Activated naive CD4-positive, alpha-beta T cell (primary cell): ENCODE data around the gene CMC4.

Experiments
- DNase-seq, 4 experiments: peaks; one replicate each; lab custom pipeline; 2025; lab: John Stamatoyannopoulos, UW

The CMC4 gene

DNA sequence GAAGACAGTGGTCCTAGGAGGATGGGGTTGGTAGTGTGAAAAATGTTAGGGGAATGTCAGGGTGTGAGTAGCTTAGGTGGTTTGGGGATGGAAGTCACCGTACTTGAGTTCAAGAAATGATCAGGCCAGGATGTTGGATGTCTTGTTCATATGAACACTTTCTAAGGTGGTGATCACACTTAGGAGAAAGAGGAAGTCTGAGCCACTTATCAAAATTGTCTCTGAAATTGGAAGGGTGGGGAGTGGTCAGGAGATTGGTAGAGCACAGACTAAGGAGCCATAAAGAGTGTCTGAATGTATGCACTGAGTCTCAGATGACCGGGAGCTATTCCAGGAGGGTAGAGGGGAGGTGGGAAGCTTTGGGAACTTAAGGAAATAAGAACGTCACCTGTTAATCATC is 17.3 kb downstream of the CMC4 start:
- no peak for DNase-seq

DNA sequence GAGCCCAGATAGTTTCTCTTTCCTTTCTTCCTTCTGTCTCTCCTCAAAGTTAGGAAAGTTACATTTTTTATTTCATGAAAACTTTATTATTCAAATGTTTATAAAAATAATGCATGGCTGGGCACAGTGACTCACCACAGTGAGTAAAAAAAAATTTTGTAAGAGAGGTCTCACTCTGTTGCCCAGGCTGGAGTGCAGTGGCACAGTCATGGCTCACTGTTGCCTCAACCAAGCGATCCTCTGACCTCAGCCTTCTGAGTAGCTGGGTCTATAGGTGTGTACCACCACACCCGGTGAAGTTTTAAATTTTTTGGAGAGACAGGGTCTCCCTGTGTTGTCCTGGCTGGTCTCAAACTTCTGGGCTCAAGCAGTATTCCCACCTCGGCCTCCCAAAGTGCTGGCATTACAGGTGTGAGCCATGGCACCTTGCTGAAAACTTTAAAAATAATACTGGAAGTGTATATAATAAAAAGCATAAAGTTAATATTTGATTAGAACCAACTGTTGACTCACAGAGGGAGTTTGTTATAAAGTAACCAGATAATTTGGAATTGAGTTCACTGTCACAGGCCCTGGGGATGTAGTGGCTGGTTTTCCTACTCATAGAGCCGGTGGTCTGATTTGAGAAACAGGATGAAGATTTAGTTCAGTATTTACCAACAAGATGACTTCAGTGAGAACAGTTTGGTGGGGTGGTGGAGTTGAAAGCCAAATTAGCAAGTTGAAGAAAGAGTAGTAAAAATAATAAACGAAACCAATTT is 18.0 kb downstream of the CMC4 start:
- DNase-seq: no peak

DNA sequence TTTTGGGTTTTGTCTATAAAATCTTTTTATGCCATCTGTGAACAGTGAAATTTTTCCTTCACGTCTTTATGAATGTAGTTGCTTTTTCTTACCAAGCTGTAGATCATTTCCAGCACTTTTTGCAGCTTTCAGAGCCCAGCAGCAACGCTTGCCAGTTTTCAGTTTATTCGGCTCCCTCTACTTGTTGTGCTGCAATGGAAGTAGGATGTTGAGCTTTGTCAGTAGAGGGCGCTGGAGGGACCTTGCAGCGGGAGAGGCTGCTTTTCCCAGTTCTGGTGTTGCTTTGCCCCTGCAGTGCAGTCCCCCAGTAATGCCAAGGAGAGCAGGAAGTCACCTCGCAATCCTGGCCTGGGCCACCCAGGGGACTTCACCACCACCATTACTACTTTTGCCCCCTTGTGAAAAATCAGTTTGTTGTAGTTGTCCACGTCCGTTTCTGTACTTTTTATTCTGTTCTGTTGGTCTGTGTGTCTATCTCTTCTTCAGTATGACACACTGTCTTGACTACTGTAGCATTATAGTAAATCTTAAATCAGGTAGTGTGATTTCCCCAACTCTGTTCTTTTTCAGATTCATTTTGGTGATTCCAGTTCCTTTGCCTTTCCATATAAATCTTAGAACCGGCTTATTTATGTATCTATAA is 21.8 kb downstream of the CMC4 start:
- peak in 2 of 4 experiments; percentile 4 to 13 for DNase-seq

DNA sequence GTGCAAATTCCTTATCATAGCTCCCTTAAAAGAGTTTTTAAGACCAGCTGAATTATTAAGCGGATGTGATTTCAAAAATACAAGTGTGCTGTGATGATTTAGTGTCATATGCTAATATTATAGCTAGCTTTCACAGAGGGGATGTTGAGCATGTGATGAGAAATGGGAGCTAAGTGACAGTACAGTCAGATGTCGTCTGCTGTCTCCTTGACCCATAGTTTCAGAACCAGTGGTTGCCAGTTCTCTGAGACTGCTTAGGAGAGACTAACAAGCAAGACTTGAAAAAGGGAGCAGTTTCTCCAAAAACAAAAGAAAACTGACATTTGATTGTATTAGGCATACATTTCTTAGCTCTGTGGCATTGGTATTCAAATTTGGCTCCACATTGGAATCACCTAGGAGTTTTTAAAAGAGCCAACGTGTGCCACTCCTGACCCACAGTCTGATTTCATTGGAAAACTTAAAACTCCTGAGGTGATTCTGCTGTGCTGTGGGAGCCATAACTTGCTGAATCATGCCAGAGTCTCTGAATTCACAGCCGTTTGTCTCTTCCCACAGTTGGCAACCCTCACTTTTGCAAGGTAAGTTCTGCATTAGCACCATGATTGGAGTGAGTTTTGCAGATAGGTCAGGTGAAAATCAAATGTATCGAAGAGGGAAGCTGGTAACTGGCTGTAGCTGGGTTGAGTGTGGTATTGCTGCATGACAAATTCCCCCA is 24.0 kb downstream of the CMC4 start:
- DNase-seq: no peak

DNA sequence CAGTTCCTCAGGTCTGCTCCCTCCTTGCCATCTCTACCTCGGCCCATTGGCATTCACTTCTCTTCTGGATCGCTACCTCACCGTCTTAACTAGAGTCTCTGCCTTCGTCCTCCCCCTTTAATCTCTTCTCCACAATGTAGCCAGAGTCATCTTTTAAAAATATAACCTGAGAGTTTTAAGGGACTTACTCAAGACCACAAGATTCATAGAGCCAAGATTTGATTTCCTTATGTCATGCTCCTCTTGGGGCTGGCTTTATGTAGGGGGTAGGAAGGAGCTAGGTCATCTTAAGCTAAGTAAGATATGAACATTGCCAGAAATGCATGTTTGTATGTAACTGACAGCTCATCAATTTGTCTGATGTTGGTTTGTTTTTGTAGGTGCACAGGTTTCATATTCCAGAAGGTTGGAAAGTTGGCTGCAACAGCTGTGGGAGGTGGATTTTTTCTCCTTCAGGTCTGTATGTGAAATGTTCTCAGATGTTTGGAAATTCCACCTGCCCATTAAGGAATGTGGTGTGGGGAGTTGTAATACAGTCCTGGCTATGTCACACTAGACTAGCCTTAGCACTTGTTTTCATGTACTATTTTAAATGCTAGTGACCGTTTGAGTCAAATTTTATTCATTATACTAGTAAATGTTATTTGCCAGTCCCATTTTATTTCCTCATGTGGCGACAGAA is 24.7 kb downstream of the CMC4 start:
- DNase-seq: no peak

DNA sequence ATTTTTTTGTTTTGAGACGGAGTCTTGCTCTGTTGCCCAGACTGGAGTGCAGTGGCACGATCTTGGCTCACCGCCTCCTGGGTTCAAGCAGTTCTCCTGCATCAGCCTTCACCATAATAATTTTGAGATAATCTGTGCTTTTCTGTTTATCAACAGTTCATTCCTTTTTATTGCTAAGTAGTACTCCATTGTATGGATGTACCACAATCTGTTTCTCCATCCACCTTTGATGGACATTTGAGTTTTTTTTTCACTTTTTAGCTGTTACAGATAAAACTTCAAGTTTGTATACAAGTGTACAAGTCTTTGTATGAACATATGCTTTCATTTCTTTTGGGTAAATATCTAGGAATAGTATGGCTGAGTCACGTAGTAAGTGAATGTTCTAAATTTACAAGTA is 35.2 kb downstream of the CMC4 start:
- no peak for DNase-seq

DNA sequence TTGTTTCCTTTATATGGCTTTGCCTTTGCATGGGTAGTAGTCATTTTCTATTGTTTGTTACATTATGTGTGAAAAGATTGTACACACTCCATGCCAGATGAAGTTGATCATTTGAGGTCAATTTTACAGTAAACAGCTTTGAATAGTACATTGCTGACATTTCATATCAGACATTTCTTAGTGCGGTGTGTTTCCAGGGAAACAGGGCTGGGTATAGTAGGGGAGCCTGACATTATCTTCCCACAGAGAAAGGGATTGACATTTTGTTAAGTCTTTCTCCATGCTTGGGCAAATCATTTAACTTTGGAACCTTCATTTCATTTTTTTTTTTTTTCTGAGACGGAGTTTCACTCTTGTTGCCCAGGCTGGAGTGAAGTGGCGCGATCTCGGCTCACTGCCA is 39.3 kb downstream of the CMC4 start:
- DNase-seq: no peak

DNA sequence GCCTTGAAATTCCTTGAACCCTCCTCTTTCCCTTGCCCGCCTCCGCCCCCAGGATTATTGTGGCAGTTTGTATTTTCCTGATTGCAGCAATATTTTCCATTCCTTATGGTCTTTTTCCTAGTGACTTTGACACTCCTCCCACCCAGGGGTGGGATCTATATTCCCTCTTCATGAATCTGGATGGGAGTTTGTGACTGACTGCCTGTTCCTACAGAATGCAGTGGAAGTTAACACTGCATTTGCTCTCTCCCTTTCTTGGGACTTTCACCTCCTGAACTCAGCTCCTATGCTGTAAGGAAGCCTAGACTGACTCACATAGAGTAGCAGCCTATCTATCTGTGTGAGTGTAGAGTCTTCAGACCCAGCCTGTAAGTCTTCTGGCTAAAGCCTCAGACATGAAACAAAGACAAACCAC is 42.1 kb downstream of the CMC4 start:
- no peak for DNase-seq

DNA sequence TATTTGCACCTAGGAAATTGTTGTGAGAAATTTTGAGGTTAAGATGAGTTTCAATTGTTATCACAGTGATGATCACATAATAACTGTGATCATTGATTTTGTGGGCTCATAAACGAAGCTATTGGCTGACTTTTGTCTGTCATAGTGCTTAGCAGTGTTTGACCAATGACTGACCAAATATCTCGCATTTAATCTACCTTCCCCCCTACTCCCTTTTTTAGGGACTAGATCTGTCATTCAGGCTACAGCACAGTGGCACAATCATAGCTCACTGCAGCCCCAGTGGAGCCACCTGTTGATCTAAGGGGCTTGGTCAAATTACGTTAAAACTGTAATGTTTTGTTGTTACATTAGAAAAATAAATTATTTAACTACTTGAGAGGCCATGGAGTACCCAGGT is 42.8 kb downstream of the CMC4 start:
- DNase-seq: no peak

DNA sequence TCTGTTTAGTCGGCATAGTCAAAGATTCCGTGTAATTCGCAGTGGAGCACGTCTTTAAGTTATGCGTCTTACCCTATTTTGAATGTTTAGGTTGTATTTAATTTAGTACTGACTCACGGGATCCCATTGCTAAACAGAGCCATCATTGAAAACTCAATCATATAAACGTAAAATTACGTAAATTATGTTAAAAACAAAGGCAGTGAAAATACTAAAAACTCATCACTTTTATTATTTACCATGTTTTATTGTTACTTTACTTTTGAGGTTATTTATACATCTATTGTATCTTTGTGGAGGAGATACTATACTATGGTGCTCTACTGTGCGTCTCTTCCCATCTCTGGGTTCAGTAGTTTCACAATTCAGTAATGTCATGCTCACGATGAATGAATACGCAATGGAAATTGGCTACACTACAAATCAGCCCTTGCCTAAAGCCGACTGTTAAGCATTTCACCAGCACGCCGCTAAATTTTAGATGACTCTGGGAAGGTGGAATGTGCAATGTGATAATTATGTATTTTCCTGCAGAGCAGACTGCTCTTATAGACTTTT is 43.3 kb downstream of the CMC4 start:
- DNase-seq: no peak

DNA sequence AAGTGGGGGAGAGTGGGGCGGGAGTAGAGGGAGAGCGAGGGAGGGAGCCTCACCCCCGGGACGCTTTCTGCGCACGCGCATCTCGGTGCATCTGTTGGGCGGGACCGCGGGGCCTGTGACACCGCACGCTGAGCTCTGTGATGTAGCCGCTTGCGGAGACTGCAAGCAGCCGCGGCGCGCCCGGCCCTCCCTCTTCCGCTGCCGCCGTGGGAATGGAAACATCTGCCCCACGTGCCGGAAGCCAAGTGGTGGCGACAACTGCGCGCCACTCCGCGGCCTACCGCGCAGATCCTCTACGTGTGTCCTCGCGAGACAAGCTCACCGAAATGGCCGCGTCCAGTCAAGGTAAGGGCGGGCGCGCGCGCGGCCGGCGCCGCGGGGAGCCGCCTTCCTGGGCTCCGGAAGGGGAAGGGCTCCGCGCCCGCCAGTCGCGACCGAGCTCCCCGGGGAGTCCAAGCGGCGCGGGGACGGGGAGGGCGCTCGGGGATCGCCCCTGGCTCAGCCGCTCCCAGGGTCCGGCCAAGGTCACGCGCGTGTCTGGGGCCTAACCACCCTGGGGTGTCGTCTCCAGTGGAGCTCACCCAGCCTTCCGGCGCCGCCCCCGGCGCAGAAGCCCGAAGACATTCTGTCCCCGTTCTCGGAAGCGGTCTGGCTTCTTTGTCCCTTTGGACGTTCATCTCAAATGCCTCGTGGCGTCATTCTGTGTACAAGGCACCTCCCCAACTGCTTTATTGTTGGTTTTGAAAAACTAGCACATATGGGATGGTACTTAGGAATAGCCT is 44.0 kb downstream of the CMC4 start, which contains the start of gene FUNDC2:
FUNDC2 (plus strand) TSS at position 118 of the 782 bp plus-strand sequence; CDS start at position 213, 95 bp downstream.
- DNase-seq: peak; percentile 68 to 91 (median 84)

DNA sequence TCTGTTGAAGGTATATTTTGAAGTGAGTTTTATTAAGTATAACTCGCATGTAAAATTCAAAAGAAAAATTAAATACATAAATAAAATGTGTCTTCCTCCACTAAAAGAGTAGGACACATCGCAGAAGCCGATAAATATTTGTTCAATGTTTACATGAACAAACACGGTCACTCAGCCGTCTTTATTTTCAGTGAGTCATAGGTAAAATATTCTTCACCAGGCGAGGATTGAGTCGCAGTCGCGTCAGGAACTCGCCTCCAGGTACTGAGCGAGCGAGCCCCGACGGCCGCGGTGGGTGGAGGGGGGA is 44.6 kb downstream of the CMC4 start:
- DNase-seq: no peak

DNA sequence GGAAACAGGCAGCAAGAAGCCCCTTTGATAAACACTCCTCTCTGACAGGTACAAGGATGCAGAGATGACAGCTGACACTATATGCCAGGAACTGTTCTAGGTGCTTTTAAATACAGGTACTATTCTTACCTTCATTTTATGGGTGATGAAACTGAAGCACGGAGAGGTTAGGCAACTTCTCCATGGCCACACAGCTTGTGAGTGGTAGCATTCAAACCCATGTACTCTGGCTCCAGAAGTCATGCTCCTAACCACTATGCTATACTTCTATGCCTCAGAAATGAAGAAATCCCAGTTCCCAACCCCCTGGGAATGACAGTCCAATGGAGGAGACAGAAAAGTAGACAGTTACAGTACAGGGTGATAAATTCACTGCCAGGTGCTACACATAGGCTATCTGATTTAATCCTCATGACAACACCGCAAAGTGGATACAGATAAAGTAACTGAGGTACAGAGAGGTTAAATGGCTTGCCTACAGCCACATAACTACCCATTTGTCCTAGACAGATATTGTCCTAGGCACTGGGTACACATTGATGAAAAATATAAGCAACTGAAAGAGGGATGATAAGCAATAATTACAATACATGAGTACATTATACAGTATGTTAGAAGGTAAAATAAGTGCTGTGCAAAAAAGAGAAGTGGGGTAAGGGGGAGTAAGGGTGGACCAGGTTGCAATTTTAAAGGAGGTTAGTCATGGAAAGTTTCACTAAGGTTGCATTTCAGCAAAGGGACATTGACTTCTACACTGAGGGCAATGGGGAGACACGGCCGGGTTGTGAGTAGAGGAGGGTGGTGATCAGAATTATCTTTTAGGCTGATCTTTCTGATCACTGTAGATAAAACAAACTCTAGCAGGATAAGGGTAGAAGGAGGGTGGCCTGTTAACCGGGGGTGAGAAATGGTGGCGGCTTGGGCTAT is 46.8 kb downstream of the CMC4 start:
- no peak for DNase-seq

DNA sequence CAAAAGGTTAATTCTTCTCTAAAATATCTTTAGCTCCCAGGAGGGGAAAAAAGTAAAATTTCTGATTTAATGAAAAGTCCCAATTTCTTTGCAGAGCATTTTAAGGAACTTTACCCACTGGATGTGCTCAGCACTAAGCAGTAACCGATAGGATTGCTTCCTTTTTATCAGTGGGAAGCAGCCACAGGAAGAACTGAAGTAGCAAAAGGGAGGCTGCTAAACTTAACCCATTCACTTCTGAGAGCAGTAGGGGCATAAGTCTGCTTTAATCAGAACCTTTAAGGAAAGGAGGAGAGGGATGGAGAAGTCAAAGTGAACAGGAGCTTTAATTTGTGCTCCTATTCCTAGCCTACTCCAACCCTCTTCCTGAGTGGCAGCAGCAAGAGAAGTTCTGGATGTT is 48.4 kb downstream of the CMC4 start, which contains the start of gene F8:
F8 (minus strand) TSS at position 139 of the 400 bp plus-strand sequence. CDS start 171 bp downstream, outside the sequence.
- DNase-seq: no peak

DNA sequence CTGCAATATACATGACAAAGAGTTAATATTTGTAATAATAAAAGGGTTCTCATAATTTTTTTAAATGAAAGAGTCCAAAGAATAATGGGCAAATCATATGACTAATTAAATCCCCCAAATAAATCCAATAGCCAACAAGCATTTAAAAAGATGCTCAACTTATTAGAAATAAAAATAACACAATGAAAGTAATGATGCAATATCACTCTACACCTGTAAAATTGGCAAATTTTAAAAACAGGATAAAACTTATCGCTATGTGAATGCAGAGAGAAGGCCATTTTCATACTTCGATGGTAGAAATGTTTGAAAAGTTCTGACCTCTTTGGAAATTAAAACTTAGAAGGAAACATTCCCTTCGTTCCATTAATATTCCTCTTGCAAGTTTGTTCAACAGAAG is 50.3 kb downstream of the CMC4 start:
- DNase-seq: no peak
